ENCODE measurements around the gene ROBO1.

GRCh38 chr3:78861156-78861555 is 906.6 kb downstream of the ROBO1 start:
- TF ChIP-seq MAZ (IDR thresholded peaks at IDR 0.05; ENCODE audit: borderline replicate concordance, low read depth, low read length) = no peak
- TF ChIP-seq MAZ (CRISPR knock-in tag; IDR thresholded peaks at IDR 0.05; ENCODE audit: low read depth) = no peak
- TF ChIP-seq MXD4 (CRISPR knock-in tag; IDR thresholded peaks at IDR 0.05) = no peak
- no peak for TF ChIP-seq AFF4 (CRISPR knock-in tag; IDR thresholded peaks at IDR 0.05)
- TF ChIP-seq ZNF597 (CRISPR knock-in tag; IDR thresholded peaks at IDR 0.05) = no peak
- no peak for TF ChIP-seq TAF1 (CRISPR knock-in tag; IDR thresholded peaks at IDR 0.05)
- TF ChIP-seq MTA1 (CRISPR knock-in tag; IDR thresholded peaks at IDR 0.05; ENCODE audit: borderline replicate concordance) = no peak
- TF ChIP-seq CTCF (CRISPR knock-in tag; IDR thresholded peaks at IDR 0.05) = no peak
